K562 (cell line): Measurements from ENCODE around the gene BRAP. TPM values are rescaled to one million over a fixed set of nuclear protein-coding genes. Genes with fewer than 3 reads are reported as not detected.
A peak's percentile ranks its signal among the peaks of the same experiment; 100 is the strongest.

Experiments
- ATF7 ChIP-seq: fragments of 450-650 bp; IDR thresholded peaks from 2 replicates; pipeline ENCODE4 v1.7.1; 2014; ENCODE audit warnings: mild to moderate bottlenecking, moderate library complexity
- BCOR ChIP-seq: fragments of 450-650 bp; IDR thresholded peaks from 2 replicates; pipeline ENCODE4 v1.6.1; 2016
- CBFB ChIP-seq: sonication (generic); formaldehyde crosslinking; IDR thresholded peaks from 2 replicates; pipeline ENCODE4 v1.4.0; 2020; ENCODE audit warnings: mild to moderate bottlenecking, missing genetic modification reagents
- CREB1 ChIP-seq, 2 experiments: sonication (generic) in 1 of 2; formaldehyde crosslinking in 1 of 2; IDR thresholded peaks; 2 replicates each; pipeline versions ENCODE4 v1.6.1 to v1.8.0; 2012 to 2022; ENCODE audit warnings: inconsistent platforms in 1 of 2, mild to moderate bottlenecking in 1 of 2, missing genetic modification reagents in 1 of 2, moderate library complexity in 1 of 2
- DPF2 ChIP-seq: fragments of 450-650 bp; IDR thresholded peaks from 2 replicates; pipeline ENCODE4 v1.6.1; 2016
- EWSR1 ChIP-seq: fragments of 450-650 bp; IDR thresholded peaks from 2 replicates; pipeline ENCODE4 v1.6.1; 2018; ENCODE audit warnings: borderline replicate concordance, mild to moderate bottlenecking, low read depth, moderate library complexity; ENCODE audit not compliant: partially characterized antibody
- GABPB1 ChIP-seq: sonication (generic); formaldehyde crosslinking; IDR thresholded peaks from 2 replicates; pipeline ENCODE4 v1.8.0; 2022; ENCODE audit warnings: mild to moderate bottlenecking, missing genetic modification reagents
- MEIS2 ChIP-seq: fragments of 450-650 bp; IDR thresholded peaks from 2 replicates; pipeline ENCODE4 v1.6.1; 2014; ENCODE audit warnings: mild to moderate bottlenecking; ENCODE audit not compliant: partially characterized antibody
- NFE2 ChIP-seq: IDR thresholded peaks from 2 replicates; pipeline ENCODE4 v1.6.1; 2014; ENCODE audit warnings: antibody characterized with exemption, low read depth
- SIN3A ChIP-seq, 2 experiments: fragments of 150-350 bp in 1 of 2; IDR thresholded peaks; 2 replicates each; pipeline ENCODE4 v1.6.1; 2011 to 2016; ENCODE audit warnings: borderline replicate concordance in 2 of 2, low read depth in 2 of 2, low read length in 2 of 2, mild to moderate bottlenecking in 2 of 2, moderate library complexity in 2 of 2; ENCODE audit not compliant: control insufficient read depth in 1 of 2
- SMARCA4 ChIP-seq: fragments of 450-650 bp; IDR thresholded peaks from 2 replicates; pipeline ENCODE4 v1.6.1; 2016
- SOX6 ChIP-seq: fragments of 450-650 bp; IDR thresholded peaks from 2 replicates; pipeline ENCODE4 v1.6.1; 2014; ENCODE audit warnings: mild to moderate bottlenecking
- STAG1 ChIP-seq: sonication (generic); formaldehyde crosslinking; IDR thresholded peaks from 2 replicates; pipeline ENCODE4 v1.5.0; 2020; ENCODE audit warnings: missing genetic modification reagents, borderline replicate concordance
- SUPT5H ChIP-seq: fragments of 450-650 bp; IDR thresholded peaks from 2 replicates; pipeline ENCODE4 v1.6.1; 2016
- TCF3 ChIP-seq: sonication (generic); formaldehyde crosslinking; IDR thresholded peaks from 2 replicates; pipeline ENCODE4 v1.4.0; 2020; ENCODE audit warnings: mild to moderate bottlenecking, missing genetic modification reagents
- TEAD4 ChIP-seq, 2 experiments: sonication (generic) in 1 of 2; formaldehyde crosslinking in 1 of 2; IDR thresholded peaks; 2 replicates each; pipeline versions ENCODE4 v1.6.1 to v1.8.0; 2012 to 2022; ENCODE audit warnings: borderline replicate concordance in 1 of 2, inconsistent platforms in 1 of 2, low read length in 1 of 2, mild to moderate bottlenecking in 1 of 2, missing genetic modification reagents in 1 of 2
- YY1 ChIP-seq, 3 experiments: IDR thresholded peaks; 2 replicates each; pipeline ENCODE4 v1.6.1; 2011; ENCODE audit warnings: low read length in 2 of 3, mild to moderate bottlenecking in 2 of 3, moderate library complexity in 2 of 3, borderline replicate concordance in 1 of 3, control low read depth in 1 of 3, low read depth in 1 of 3; ENCODE audit not compliant: insufficient read depth in 3 of 3, insufficient replicate concordance in 2 of 3, control insufficient read depth in 1 of 3, insufficient read length in 1 of 3; ENCODE audit errors: extremely low read depth in 1 of 3
- ZNF696 ChIP-seq: fragments of 250-450 bp; sonication (Bioruptor Pico); conservative IDR thresholded peaks from 2 replicates; pipeline ENCODE4 v1.4.0; 2020; ENCODE audit warnings: mild to moderate bottlenecking, moderate library complexity
- polyA plus RNA-seq, 8 experiments: library from polyadenylated mRNA; depleted of rRNA in 4 of 8; stranded (reverse) in 5 of 8; unstranded in 3 of 8; fragments of >200 nt; fragmentation: Nextera tagmentation in 2 of 8; fragmentation: Illumina TruSeq in 1 of 8; extraction: Ambion mirVana in 2 of 8; extraction: Trizol in 1 of 8; gene quantifications; 2 replicates each; pipeline versions ENCODE4 v1.2.1 to v1.2.3, GENCODE V29; 2011 to 2014; ENCODE audit warnings: inconsistent platforms in 1 of 8, missing spikeins in 1 of 8
- total RNA-seq, 7 experiments: library from RNA; depleted of rRNA in 6 of 7; stranded (reverse); fragments of >200 nt in 6 of 7; fragmentation: Illumina TruSeq in 2 of 7; extraction: Trizol in 2 of 7; gene quantifications; 2 replicates each; pipeline versions ENCODE4 v1.2.1 to v1.2.3, GENCODE V29; 2011 to 2021; ENCODE audit warnings: low replicate concordance in 1 of 7
- TF ChIP-seq, protein P1 (sequence below): fragments of 450-650 bp; formaldehyde crosslinking; IDR thresholded peaks from 2 replicates; pipeline ENCODE4 v1.4.0; 2020; ENCODE audit warnings: mild to moderate bottlenecking, moderate library complexity
- TF ChIP-seq, protein P2 (sequence below): IDR thresholded peaks from 2 replicates; pipeline ENCODE4 v1.6.1; 2011; ENCODE audit not compliant: insufficient read length; ENCODE audit errors: extremely low read depth
- TF ChIP-seq, protein P3 (sequence below), 2 experiments: fragments of 450-650 bp in 1 of 2; sonication (generic) in 1 of 2; formaldehyde crosslinking in 1 of 2; IDR thresholded peaks in 1 of 2; conservative IDR thresholded peaks in 1 of 2; 2 replicates each; pipeline versions ENCODE4 v1.6.1 to v1.8.1; 2016 to 2023; ENCODE audit warnings: mild to moderate bottlenecking in 2 of 2, moderate library complexity in 2 of 2, inconsistent platforms in 1 of 2, missing genetic modification reagents in 1 of 2
- TF ChIP-seq, protein P4 (sequence below): IDR thresholded peaks from 2 replicates; pipeline ENCODE4 v1.6.1; 2012; ENCODE audit warnings: low read depth, low read length, improper control_type of control experiment, borderline replicate concordance

Gene BRAP
- total and polyA plus RNA-seq, 9 of the 15 experiments (the other 6 are each of a cell fraction or from before 2014, with no cell fraction given) = 2.2 to 32.6 (median 27.5) TPM

DNA sequence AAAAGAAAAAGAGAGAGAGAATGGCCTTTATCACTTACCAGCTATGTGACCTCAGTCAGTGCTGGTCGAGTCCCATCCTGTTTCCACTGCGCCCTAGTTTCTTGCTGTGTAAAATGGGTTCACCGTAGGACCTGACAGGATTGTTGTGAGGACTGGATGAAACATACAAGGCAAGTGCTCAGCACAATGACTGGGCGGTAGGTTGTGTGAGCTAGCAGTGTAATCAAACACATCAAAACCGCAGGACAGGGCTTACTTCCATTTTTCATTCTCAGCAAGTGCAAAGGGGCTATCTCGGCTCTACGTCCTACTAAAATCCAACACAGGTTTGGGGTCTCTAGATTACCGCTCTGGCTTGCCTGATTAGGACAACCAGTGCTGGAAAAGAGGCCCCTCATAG, 50.2 kb downstream of the BRAP start (continued):
- TF ChIP-seq, protein P1, sequence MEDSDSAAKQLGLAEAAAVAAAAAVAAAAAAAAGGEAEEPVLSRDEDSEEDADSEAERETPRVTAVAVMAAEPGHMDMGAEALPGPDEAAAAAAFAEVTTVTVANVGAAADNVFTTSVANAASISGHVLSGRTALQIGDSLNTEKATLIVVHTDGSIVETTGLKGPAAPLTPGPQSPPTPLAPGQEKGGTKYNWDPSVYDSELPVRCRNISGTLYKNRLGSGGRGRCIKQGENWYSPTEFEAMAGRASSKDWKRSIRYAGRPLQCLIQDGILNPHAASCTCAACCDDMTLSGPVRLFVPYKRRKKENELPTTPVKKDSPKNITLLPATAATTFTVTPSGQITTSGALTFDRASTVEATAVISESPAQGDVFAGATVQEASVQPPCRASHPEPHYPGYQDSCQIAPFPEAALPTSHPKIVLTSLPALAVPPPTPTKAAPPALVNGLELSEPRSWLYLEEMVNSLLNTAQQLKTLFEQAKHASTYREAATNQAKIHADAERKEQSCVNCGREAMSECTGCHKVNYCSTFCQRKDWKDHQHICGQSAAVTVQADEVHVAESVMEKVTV (CRISPR knock-in tag) = no peak
- TF ChIP-seq DPF2 = peak; percentile 76
- TF ChIP-seq SMARCA4 = peak; percentile 53; the same call in 1 of the 2 replicates
- no peak for TF ChIP-seq EWSR1
- TF ChIP-seq, protein P2, sequence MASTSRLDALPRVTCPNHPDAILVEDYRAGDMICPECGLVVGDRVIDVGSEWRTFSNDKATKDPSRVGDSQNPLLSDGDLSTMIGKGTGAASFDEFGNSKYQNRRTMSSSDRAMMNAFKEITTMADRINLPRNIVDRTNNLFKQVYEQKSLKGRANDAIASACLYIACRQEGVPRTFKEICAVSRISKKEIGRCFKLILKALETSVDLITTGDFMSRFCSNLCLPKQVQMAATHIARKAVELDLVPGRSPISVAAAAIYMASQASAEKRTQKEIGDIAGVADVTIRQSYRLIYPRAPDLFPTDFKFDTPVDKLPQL = peak; percentile 42
- peak; percentile 78 for TF ChIP-seq MEIS2
- TF ChIP-seq STAG1 (CRISPR knock-in tag) = no peak
- no peak for TF ChIP-seq CREB1 (IDR thresholded peaks at IDR 0.05)
- peak; percentile 26; the same call in 1 of the 2 replicates for TF ChIP-seq CREB1 (CRISPR knock-in tag; IDR thresholded peaks at IDR 0.05)
- no peak for TF ChIP-seq SUPT5H
- TF ChIP-seq ZNF696 (CRISPR knock-in tag) = no peak
- TF ChIP-seq, protein P3, sequence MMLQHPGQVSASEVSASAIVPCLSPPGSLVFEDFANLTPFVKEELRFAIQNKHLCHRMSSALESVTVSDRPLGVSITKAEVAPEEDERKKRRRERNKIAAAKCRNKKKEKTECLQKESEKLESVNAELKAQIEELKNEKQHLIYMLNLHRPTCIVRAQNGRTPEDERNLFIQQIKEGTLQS (IDR thresholded peaks at IDR 0.05) = no peak
- TF ChIP-seq, protein P3 (CRISPR knock-in tag; conservative IDR thresholded peaks at IDR 0.05) = no peak
- TF ChIP-seq ATF7 = peak; percentile 53; the same call in 1 of the 2 replicates
- TF ChIP-seq NFE2 = peak; percentile 83
- TF ChIP-seq SIN3A (IDR thresholded peaks at IDR 0.05; ENCODE audit: borderline replicate concordance in 2 of 2, control insufficient read depth in 1 of 2, low read depth in 2 of 2, low read length in 2 of 2) = 0 out of 4 replicates have a peak, but pooled peaks of 1 of the 2 experiments have one; percentile 7
- peak; percentile 56; the same call in 1 of the 2 replicates for TF ChIP-seq SOX6
- TF ChIP-seq CBFB = 0 out of 2 replicates have a peak, but pooled peaks have one; percentile 36
- peak; percentile 28; the same call in 1 of the 2 replicates for TF ChIP-seq BCOR
- 0 out of 2 replicates have a peak, but pooled peaks have one; percentile 42 for TF ChIP-seq GABPB1
- TF ChIP-seq, protein P4, sequence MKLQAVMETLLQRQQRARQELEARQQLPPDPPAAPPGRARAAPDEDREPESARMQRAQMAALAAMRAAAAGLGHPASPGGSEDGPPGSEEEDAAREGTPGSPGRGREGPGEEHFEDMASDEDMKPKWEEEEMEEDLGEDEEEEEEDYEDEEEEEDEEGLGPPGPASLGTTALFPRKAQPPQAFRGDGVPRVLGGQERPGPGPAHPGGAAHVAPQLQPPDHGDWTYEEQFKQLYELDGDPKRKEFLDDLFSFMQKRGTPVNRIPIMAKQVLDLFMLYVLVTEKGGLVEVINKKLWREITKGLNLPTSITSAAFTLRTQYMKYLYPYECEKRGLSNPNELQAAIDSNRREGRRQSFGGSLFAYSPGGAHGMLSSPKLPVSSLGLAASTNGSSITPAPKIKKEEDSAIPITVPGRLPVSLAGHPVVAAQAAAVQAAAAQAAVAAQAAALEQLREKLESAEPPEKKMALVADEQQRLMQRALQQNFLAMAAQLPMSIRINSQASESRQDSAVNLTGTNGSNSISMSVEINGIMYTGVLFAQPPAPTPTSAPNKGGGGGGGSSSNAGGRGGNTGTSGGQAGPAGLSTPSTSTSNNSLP = 0 out of 2 replicates have a peak, but pooled peaks have one; percentile 33
- peak; percentile 39 for TF ChIP-seq TCF3 (CRISPR knock-in tag)
- 0 out of 2 replicates have a peak, but pooled peaks have one; percentile 22 for TF ChIP-seq TEAD4 (IDR thresholded peaks at IDR 0.05; ENCODE audit: low read length)
- no peak for TF ChIP-seq TEAD4 (CRISPR knock-in tag; IDR thresholded peaks at IDR 0.05; ENCODE audit: borderline replicate concordance)
- peak in 1 of 3 experiments; percentile 68 for TF ChIP-seq YY1 (IDR thresholded peaks at IDR 0.05; ENCODE audit: borderline replicate concordance in 1 of 3, control insufficient read depth in 1 of 3, extremely low read depth in 1 of 3, insufficient read depth in 3 of 3, insufficient read length in 1 of 3, insufficient replicate concordance in 2 of 3, low read depth in 1 of 3, low read length in 2 of 3)
